Spleen (tissue), 7 donors: ENCODE results near the gene ARSG.

Source experiments
- POLR2A ChIP-seq, 3 donors: fragments of 450-650 bp; IDR thresholded peaks; one replicate each; pipeline ENCODE4 v1.5.1; 2017; ENCODE audit warnings: antibody characterized with exemption in 3 of 3, mild to moderate bottlenecking in 1 of 3
- TF ChIP-seq, protein P1 (sequence below), 11 experiments: fragments of 200-600 bp in 7 of 11; fragments of 450-650 bp in 4 of 11; sonication (generic) in 4 of 11; IDR thresholded peaks in 8 of 11; conservative IDR thresholded peaks in 3 of 11; 1 replicate in 7 of 11; 2 replicates in 4 of 11; pipeline versions ENCODE4 v1.4.0 to v1.8.0; 2016 to 2021; ENCODE audit warnings: antibody characterized with exemption in 11 of 11, inconsistent platforms in 4 of 11, mild to moderate bottlenecking in 1 of 11
- donor health status: DM: no; HTN: no; CAD: no; lungs with moderate emphysema.
- donor health status: DM: no; HTN: no; CAD: no.
- donor health status: DM: no; HTN: no; CAD: no.

DNA sequence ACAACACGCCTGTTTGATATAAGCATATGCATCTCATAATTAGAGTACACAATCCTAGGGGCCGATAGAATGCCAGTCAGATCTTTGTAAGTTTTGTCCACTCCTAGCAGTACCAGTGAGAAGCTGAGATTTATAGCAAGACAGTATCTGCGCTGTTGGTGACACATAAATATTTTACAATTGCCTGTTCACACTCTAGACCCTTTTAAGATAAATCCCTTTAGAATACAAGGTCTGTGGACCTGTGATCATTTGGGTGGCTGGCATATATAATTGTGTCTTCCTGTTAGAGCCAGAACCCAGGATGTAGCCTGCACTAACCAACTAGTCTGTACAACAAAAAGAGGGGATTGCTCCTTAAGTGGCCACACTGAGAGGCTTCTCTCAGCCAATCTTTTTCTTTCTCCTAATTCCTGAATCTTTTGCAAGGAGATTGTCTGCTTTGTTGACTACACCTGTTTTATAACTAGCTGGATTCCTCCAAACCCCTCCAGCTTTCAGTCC lies 91.3 kb downstream of the ARSG start:
- no peak for TF ChIP-seq POLR2A (IDR thresholded peaks at IDR 0.05)
- TF ChIP-seq, protein P1, sequence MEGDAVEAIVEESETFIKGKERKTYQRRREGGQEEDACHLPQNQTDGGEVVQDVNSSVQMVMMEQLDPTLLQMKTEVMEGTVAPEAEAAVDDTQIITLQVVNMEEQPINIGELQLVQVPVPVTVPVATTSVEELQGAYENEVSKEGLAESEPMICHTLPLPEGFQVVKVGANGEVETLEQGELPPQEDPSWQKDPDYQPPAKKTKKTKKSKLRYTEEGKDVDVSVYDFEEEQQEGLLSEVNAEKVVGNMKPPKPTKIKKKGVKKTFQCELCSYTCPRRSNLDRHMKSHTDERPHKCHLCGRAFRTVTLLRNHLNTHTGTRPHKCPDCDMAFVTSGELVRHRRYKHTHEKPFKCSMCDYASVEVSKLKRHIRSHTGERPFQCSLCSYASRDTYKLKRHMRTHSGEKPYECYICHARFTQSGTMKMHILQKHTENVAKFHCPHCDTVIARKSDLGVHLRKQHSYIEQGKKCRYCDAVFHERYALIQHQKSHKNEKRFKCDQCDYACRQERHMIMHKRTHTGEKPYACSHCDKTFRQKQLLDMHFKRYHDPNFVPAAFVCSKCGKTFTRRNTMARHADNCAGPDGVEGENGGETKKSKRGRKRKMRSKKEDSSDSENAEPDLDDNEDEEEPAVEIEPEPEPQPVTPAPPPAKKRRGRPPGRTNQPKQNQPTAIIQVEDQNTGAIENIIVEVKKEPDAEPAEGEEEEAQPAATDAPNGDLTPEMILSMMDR (IDR thresholded peaks at IDR 0.05 in 8 of 11, conservative IDR thresholded peaks at IDR 0.05 in 3 of 11): no peak
